Astrocyte (in vitro differentiated cells and primary cell): ENCODE measurements around the gene NDUFS2. TPM values are rescaled to one million over a fixed set of nuclear protein-coding genes. Genes with fewer than 3 reads are reported as not detected.

Source experiments
- DNase-seq: peaks from one replicate; pipeline ENCODE4 v3.0.0-alpha.2; 2010; ENCODE audit warnings: low read depth
- FAIRE-seq: peaks from 2 replicates; lab custom pipeline; 2011; peaks lifted over from hg19 to GRCh38; lab: Jason Lieb, UNC
- H2AFZ ChIP-seq: 2 replicates; pipeline ENCODE4 v1.6.0; 2012; ENCODE audit warnings: low read depth, low read length, inconsistent platforms
- H3K27ac ChIP-seq: 2 replicates; pipeline ENCODE4 v1.5.1; 2011; ENCODE audit warnings: low read depth, low read length, inconsistent platforms
- H3K27me3 ChIP-seq: 2 replicates; pipeline ENCODE4 v1.6.0; 2011; ENCODE audit warnings: low read length, inconsistent platforms; ENCODE audit not compliant: insufficient read depth
- H3K36me3 ChIP-seq: 2 replicates; pipeline ENCODE4 v1.5.1; 2011; ENCODE audit warnings: low read length, inconsistent platforms; ENCODE audit not compliant: insufficient read depth
- H3K4me1 ChIP-seq: 2 replicates; pipeline ENCODE4 v1.5.1; 2011; ENCODE audit warnings: low read length, inconsistent platforms; ENCODE audit not compliant: insufficient read depth
- H3K4me2 ChIP-seq: 2 replicates; pipeline ENCODE4 v1.6.0; 2012; ENCODE audit warnings: low read length, inconsistent platforms
- H3K4me3 ChIP-seq: 2 replicates; pipeline ENCODE4 v1.5.1; 2011; ENCODE audit warnings: low read depth, mild to moderate bottlenecking, low read length, inconsistent platforms; ENCODE audit not compliant: insufficient read depth
- H3K79me2 ChIP-seq: 2 replicates; pipeline ENCODE4 v1.6.0; 2012; ENCODE audit warnings: mild to moderate bottlenecking, low read length, inconsistent platforms; ENCODE audit not compliant: insufficient read depth
- H3K9ac ChIP-seq: 2 replicates; pipeline ENCODE4 v1.6.0; 2012; ENCODE audit warnings: mild to moderate bottlenecking, low read length, inconsistent platforms
- H3K9me3 ChIP-seq: 2 replicates; pipeline ENCODE4 v1.5.1; 2012; ENCODE audit warnings: low read depth, mild to moderate bottlenecking, low read length, inconsistent platforms; ENCODE audit not compliant: insufficient read depth
- H4K20me1 ChIP-seq: 2 replicates; pipeline ENCODE4 v1.6.0; 2012; ENCODE audit warnings: low read length, inconsistent platforms; ENCODE audit not compliant: insufficient read depth
- H3K27ac Mint-ChIP-seq: one replicate; pipeline ENCODE4 v1.8.0; 2021; ENCODE audit warnings: mild to moderate bottlenecking, mixed read lengths; ENCODE audit not compliant: unreplicated experiment
- H3K27me3 Mint-ChIP-seq: one replicate; pipeline ENCODE4 v1.8.0; 2021; ENCODE audit warnings: low read depth, mixed read lengths; ENCODE audit not compliant: unreplicated experiment
- H3K36me3 Mint-ChIP-seq: one replicate; pipeline ENCODE4 v1.8.0; 2021; ENCODE audit warnings: low read depth, mixed read lengths; ENCODE audit not compliant: unreplicated experiment
- H3K4me1 Mint-ChIP-seq: one replicate; pipeline ENCODE4 v1.8.0; 2021; ENCODE audit warnings: low read depth, mixed read lengths; ENCODE audit not compliant: unreplicated experiment
- H3K4me3 Mint-ChIP-seq: one replicate; pipeline ENCODE4 v1.8.0; 2021; ENCODE audit warnings: mild to moderate bottlenecking, moderate library complexity, mixed read lengths; ENCODE audit not compliant: unreplicated experiment
- H3K9me3 Mint-ChIP-seq: one replicate; pipeline ENCODE4 v1.8.0; 2021; ENCODE audit warnings: mild to moderate bottlenecking, mixed read lengths; ENCODE audit not compliant: unreplicated experiment
- CTCF ChIP-seq: IDR thresholded peaks from 2 replicates; pipeline ENCODE4 v1.5.1; 2011; ENCODE audit warnings: low read depth, mild to moderate bottlenecking, inconsistent platforms, low read length, moderate library complexity; ENCODE audit not compliant: insufficient read depth
- EZH2 ChIP-seq: IDR thresholded peaks from 2 replicates; pipeline ENCODE4 v1.6.1; 2012; ENCODE audit warnings: mild to moderate bottlenecking, low read length, inconsistent platforms; ENCODE audit not compliant: insufficient read depth
- total RNA-seq: library from RNA; stranded (reverse); gene quantifications from 2 replicates; pipeline ENCODE4 v1.2.1, GENCODE V29; 2021

The NDUFS2 gene
- total RNA-seq, 1 donor from 2014 or later: 59.9 TPM

GRCh38 chr1:161258439-161259344 lies 56.5 kb downstream of the NDUFS2 start, which contains the start of gene PCP4L1:
Gene PCP4L1, plus strand, starts transcription at chr1:161258745. Its CDS starts 230 bp downstream, at chr1:161258975.
- Mint-ChIP-seq H3K36me3 (peaks cover 3% of the 10 kb centered on the region), H3K4me3 (peak within 1 kb of the TSS; percentile 54), H3K9me3 (peaks cover 18% of the 10 kb centered on the region), H3K27me3 (peaks cover 49% of the 10 kb centered on the region), H3K4me1 (no peaks in the 10 kb centered on the region), H3K27ac (peak within 1 kb of the TSS; percentile 58)
- Histone ChIP-seq H3K4me3 (peak within 1 kb of the TSS; percentile 51), H3K4me2 (peak within 1 kb of the TSS; percentile 84), H3K9ac (no peak within 1 kb of the TSS), H3K79me2 (no peaks in the 10 kb centered on the region), H4K20me1 (no peaks in the 10 kb centered on the region), H3K36me3 (no peaks in the 10 kb centered on the region), H3K4me1 (peaks cover 6% of the 10 kb centered on the region), H2AFZ (peak within 1 kb of the TSS; percentile 84), H3K27me3 (peaks cover 40% of the 10 kb centered on the region), H3K27ac (no peak within 1 kb of the TSS), H3K9me3 (peaks cover 8% of the 10 kb centered on the region)
- DNase-seq (peak; percentile 44), FAIRE-seq (no peak)
- no peak for TF ChIP-seq CTCF
- TF ChIP-seq EZH2: peak; percentile 91

GRCh38 chr1:161259345-161259702 lies 57.2 kb downstream of the NDUFS2 start:
- no peaks in the 10 kb centered on the region for H4K20me1 ChIP-seq
- no peaks in the 10 kb centered on the region for H3K36me3 ChIP-seq
- Mint-ChIP-seq H3K4me1 (no peaks in the 10 kb centered on the region), H3K27me3 (peaks cover 49% of the 10 kb centered on the region), H3K36me3 (peaks cover 3% of the 10 kb centered on the region), H3K27ac (peak overlapping the region; percentile 58), H3K4me3 (peak overlapping the region; percentile 54), H3K9me3 (peaks cover 18% of the 10 kb centered on the region)
- TF ChIP-seq EZH2 (no peak), CTCF (no peak)
- DNase-seq (no peak), FAIRE-seq (no peak)
- H3K79me2 ChIP-seq: no peaks in the 10 kb centered on the region
- no peak overlapping the region for H2AFZ ChIP-seq
- peak overlapping the region; percentile 84 for H3K4me2 ChIP-seq
- H3K27ac ChIP-seq: no peak overlapping the region
- H3K4me3 ChIP-seq: no peak overlapping the region
- peaks cover 6% of the 10 kb centered on the region for H3K4me1 ChIP-seq
- no peak overlapping the region for H3K9ac ChIP-seq
- H3K9me3 ChIP-seq: peaks cover 8% of the 10 kb centered on the region
- H3K27me3 ChIP-seq: peaks cover 40% of the 10 kb centered on the region

GRCh38 chr1:161259765-161260164 lies 57.6 kb downstream of the NDUFS2 start:
- FAIRE-seq: no peak
- H3K4me1 ChIP-seq: peaks cover 6% of the 10 kb centered on the region
- H3K4me1 Mint-ChIP-seq: no peaks in the 10 kb centered on the region
- H4K20me1 ChIP-seq: no peaks in the 10 kb centered on the region
- no peak overlapping the region for H3K9ac ChIP-seq
- H3K9me3 Mint-ChIP-seq: peaks cover 18% of the 10 kb centered on the region
- no peak overlapping the region for H3K27ac ChIP-seq
- no peak overlapping the region for H2AFZ ChIP-seq
- no peak overlapping the region for H3K27ac Mint-ChIP-seq
- peaks cover 49% of the 10 kb centered on the region for H3K27me3 Mint-ChIP-seq
- peak overlapping the region; percentile 62 for H3K4me3 Mint-ChIP-seq
- no peaks in the 10 kb centered on the region for H3K36me3 ChIP-seq
- TF ChIP-seq CTCF (no peak), EZH2 (no peak)
- H3K36me3 Mint-ChIP-seq: peaks cover 3% of the 10 kb centered on the region
- no peaks in the 10 kb centered on the region for H3K79me2 ChIP-seq
- H3K4me2 ChIP-seq: no peak overlapping the region
- DNase-seq: no peak
- H3K4me3 ChIP-seq: no peak overlapping the region
- peaks cover 40% of the 10 kb centered on the region for H3K27me3 ChIP-seq
- H3K9me3 ChIP-seq: peaks cover 8% of the 10 kb centered on the region
